ENCODE data around the gene WDR73. TPM values are rescaled to one million over a fixed set of nuclear protein-coding genes. Genes with fewer than 3 reads are reported as not detected.

The WDR73 gene
- total and polyA plus RNA-seq, 9 of the 15 experiments (the other 6 are each of a cell fraction or from before 2014, with no cell fraction given): 9.2 to 25.4 (median 21.7) TPM

DNA sequence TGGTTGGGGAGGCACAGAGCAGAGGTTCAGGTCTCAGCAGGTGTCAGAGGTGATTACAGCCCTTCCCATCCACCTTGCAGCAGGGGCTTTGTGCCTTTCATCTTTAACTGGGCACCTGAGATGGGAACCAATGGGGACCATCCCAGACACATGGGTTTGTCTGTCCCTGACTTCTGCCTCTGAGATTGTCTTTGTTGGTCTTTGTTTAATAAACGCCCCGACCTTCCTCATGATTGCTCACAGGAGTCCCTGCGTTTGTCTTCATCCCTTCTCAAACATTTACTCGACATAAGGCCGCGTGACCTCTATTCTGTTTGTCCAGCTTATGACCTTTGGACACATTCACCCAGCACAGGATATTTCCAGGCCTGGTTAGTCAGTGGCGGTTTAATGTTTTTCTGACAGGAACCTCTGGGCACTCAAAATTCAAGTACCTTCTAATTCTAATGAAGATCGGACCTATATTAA lies 47.4 kb downstream of the WDR73 start (continued):
- TF ChIP-seq, protein P1, sequence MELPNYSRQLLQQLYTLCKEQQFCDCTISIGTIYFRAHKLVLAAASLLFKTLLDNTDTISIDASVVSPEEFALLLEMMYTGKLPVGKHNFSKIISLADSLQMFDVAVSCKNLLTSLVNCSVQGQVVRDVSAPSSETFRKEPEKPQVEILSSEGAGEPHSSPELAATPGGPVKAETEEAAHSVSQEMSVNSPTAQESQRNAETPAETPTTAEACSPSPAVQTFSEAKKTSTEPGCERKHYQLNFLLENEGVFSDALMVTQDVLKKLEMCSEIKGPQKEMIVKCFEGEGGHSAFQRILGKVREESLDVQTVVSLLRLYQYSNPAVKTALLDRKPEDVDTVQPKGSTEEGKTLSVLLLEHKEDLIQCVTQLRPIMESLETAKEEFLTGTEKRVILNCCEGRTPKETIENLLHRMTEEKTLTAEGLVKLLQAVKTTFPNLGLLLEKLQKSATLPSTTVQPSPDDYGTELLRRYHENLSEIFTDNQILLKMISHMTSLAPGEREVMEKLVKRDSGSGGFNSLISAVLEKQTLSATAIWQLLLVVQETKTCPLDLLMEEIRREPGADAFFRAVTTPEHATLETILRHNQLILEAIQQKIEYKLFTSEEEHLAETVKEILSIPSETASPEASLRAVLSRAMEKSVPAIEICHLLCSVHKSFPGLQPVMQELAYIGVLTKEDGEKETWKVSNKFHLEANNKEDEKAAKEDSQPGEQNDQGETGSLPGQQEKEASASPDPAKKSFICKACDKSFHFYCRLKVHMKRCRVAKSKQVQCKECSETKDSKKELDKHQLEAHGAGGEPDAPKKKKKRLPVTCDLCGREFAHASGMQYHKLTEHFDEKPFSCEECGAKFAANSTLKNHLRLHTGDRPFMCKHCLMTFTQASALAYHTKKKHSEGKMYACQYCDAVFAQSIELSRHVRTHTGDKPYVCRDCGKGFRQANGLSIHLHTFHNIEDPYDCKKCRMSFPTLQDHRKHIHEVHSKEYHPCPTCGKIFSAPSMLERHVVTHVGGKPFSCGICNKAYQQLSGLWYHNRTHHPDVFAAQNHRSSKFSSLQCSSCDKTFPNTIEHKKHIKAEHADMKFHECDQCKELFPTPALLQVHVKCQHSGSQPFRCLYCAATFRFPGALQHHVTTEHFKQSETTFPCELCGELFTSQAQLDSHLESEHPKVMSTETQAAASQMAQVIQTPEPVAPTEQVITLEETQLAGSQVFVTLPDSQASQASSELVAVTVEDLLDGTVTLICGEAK (IDR thresholded peaks at IDR 0.05): no peak
- TF ChIP-seq, protein P1 (CRISPR knock-in tag; IDR thresholded peaks at IDR 0.05): no peak
- TF ChIP-seq, protein P2, sequence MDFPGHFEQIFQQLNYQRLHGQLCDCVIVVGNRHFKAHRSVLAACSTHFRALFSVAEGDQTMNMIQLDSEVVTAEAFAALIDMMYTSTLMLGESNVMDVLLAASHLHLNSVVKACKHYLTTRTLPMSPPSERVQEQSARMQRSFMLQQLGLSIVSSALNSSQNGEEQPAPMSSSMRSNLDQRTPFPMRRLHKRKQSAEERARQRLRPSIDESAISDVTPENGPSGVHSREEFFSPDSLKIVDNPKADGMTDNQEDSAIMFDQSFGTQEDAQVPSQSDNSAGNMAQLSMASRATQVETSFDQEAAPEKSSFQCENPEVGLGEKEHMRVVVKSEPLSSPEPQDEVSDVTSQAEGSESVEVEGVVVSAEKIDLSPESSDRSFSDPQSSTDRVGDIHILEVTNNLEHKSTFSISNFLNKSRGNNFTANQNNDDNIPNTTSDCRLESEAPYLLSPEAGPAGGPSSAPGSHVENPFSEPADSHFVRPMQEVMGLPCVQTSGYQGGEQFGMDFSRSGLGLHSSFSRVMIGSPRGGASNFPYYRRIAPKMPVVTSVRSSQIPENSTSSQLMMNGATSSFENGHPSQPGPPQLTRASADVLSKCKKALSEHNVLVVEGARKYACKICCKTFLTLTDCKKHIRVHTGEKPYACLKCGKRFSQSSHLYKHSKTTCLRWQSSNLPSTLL (IDR thresholded peaks at IDR 0.05): no peak
